Pancreas (tissue), 10 donors: ENCODE measurements around the gene LANCL3. TPM values are rescaled to one million over a fixed set of nuclear protein-coding genes. Genes with fewer than 3 reads are reported as not detected.

Experiments
- ATAC-seq, 4 donors: fragments of 200-7000 bp; cut with Tn5 transposase; one replicate each; pipeline versions ENCODE4 v1.8.0 to v1.9.1; 2020; ENCODE audit warnings: mild to moderate bottlenecking in 4 of 4, moderate library complexity in 4 of 4
- DNase-seq, 6 donors: peaks; one replicate each; pipeline ENCODE4 v3.0.0-alpha.2; 2020
- FAIRE-seq: peaks from 2 replicates; lab custom pipeline; 2012; peaks lifted over from hg19 to GRCh38; lab: Jason Lieb, UNC
- H3K27ac ChIP-seq, 4 donors: fragments of 200-600 bp; sonication (generic); 1 replicate in 3 of 4; 2 replicates in 1 of 4; pipeline versions ENCODE4 v1.5.0 to v1.8.0; 2020
- H3K27me3 ChIP-seq, 4 donors: fragments of 200-600 bp; one replicate each; pipeline ENCODE4 v1.8.0; 2021
- H3K36me3 ChIP-seq, 3 donors: fragments of 200-600 bp; sonication (generic) in 1 of 3; one replicate each; pipeline versions ENCODE4 v1.5.0 to v1.8.0; 2020 to 2021
- H3K4me1 ChIP-seq, 3 donors: fragments of 200-600 bp; one replicate each; pipeline ENCODE4 v1.8.0; 2021
- H3K4me3 ChIP-seq, 4 donors: fragments of 200-600 bp; sonication (generic) in 2 of 4; one replicate each; pipeline versions ENCODE4 v1.5.0 to v1.8.0; 2020 to 2021
- H3K9me3 ChIP-seq, 4 donors: fragments of 200-600 bp; one replicate each; pipeline ENCODE4 v1.8.0; 2021
- WGBS, 2 donors: extraction: QIAGEN DNeasy Blood & Tissue Kit; methylation state at CpG; one replicate each; pipeline ENCODE4 v1.1.7; 2013; 5-methylcytosine and 5-hydroxymethylcytosine counted together
- intact Hi-C, 3 donors: fragments of 100-400 bp; cut with DNase I; formaldehyde crosslinking; loops; one replicate each; pipeline versions ENCODE4 v1.11.1 to v1.14.2; 2022
- polyA plus RNA-seq, 2 donors: library from polyadenylated mRNA; stranded (reverse); fragments of 200-250 nt; gene quantifications; one replicate each; pipeline ENCODE4 v1.2.3, GENCODE V29; 2013
- total RNA-seq, 6 donors: library from RNA; stranded (reverse); fragmentation: NEBNext Ultra II Directional in 4 of 6; extraction: Animal tissue kit (Norgen Biotek cat#: 25700) in 4 of 6; gene quantifications; one replicate each; pipeline versions ENCODE4 v1.2.1 to v1.2.4, GENCODE V29; 2021 to 2023
- TF ChIP-seq, protein P1 (sequence below), 4 donors: fragments of 200-600 bp; sonication (generic) in 3 of 4; IDR thresholded peaks; one replicate each; pipeline versions ENCODE4 v1.5.0 to v1.8.0; 2021; ENCODE audit warnings: antibody characterized with exemption in 4 of 4
- donor health status: healthy with polysubstance abuse.
- donor health status: DM: no; HTN: no; CAD: no; lungs with moderate emphysema.
- donor health status: DM: no; HTN: no; CAD: no.
- donor health status: control.
- donor health status: control.
- donor health status: Bipolar disorder and iron deficiency.
- donor health status: DM: yes; HTN: yes; CAD: no.
- donor health status: DM: no; HTN: no; CAD: no.
- donor health status: DM: no; HTN: no; CAD: no.
- donor health status: DM: yes; HTN: yes; CAD: no.

Gene LANCL3
- total and polyA plus RNA-seq, 8 donors = under 0.01 to 0.09 (median 0.05) TPM; not detected in 1

- H3K4me3 ChIP-seq = no peak overlapping the region
- peak; percentile 91 for FAIRE-seq
- H3K36me3 ChIP-seq = no peaks in the 10 kb centered on the region
- intact Hi-C loops = no loop called here
- peak overlapping the region in 1 of 4 donors; percentile 36 for H3K27ac ChIP-seq
- ATAC-seq = peak; percentile 68 to 82 (median 71)
- DNase-seq = no peak
- 50 to 59% methylated on average over 1 of the region's 1 CpG for WGBS, 2 donors
- no peaks in the 10 kb centered on the region for H3K9me3 ChIP-seq
- TF ChIP-seq, protein P1, sequence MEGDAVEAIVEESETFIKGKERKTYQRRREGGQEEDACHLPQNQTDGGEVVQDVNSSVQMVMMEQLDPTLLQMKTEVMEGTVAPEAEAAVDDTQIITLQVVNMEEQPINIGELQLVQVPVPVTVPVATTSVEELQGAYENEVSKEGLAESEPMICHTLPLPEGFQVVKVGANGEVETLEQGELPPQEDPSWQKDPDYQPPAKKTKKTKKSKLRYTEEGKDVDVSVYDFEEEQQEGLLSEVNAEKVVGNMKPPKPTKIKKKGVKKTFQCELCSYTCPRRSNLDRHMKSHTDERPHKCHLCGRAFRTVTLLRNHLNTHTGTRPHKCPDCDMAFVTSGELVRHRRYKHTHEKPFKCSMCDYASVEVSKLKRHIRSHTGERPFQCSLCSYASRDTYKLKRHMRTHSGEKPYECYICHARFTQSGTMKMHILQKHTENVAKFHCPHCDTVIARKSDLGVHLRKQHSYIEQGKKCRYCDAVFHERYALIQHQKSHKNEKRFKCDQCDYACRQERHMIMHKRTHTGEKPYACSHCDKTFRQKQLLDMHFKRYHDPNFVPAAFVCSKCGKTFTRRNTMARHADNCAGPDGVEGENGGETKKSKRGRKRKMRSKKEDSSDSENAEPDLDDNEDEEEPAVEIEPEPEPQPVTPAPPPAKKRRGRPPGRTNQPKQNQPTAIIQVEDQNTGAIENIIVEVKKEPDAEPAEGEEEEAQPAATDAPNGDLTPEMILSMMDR (IDR thresholded peaks at IDR 0.05) = no peak
- H3K4me1 ChIP-seq = peaks cover 0 to 6% (median 3%) of the 10 kb centered on the region in 3 donors
- H3K27me3 ChIP-seq = peaks cover 0 to 17% (median 3%) of the 10 kb centered on the region in 4 donors
Measured at GRCh38 chrX:37678574-37678973, 107.1 kb downstream of the LANCL3 start.

DNA sequence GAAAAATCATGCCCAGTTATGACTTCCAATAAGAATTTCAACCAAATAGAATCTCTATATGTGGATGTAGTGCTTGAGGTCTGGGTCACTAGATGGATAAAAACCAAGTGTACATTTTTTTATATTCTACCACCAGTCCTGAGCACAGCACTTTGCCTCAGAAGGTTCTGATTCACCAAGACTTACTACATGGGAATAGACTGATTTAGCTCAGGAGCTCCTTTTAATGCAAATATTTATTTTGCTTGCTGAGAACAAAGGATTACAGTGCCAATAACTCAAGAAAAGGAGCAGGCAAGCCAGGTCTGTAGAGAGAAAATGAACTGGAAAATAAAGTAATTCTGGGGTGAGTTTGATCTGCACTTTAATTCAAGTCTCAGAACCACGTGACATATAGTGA, 107.8 kb downstream of the LANCL3 start:
- no peaks in the 10 kb centered on the region for H3K36me3 ChIP-seq
- FAIRE-seq (peak; percentile 13), DNase-seq (no peak), ATAC-seq (peak; percentile 68 to 80 (median 73))
- WGBS, 2 donors = 36 to 54% methylated on average over 1 of the region's 1 CpG
- H3K4me1 ChIP-seq = peaks cover 0 to 6% (median 3%) of the 10 kb centered on the region in 3 donors
- peak overlapping the region in 1 of 4 donors; percentile 36 for H3K27ac ChIP-seq
- H3K4me3 ChIP-seq = no peak overlapping the region
- intact Hi-C loops = no loop called here
- no peaks in the 10 kb centered on the region for H3K9me3 ChIP-seq
- TF ChIP-seq, protein P1 (IDR thresholded peaks at IDR 0.05) = no peak
- peaks cover 0 to 16% (median 3%) of the 10 kb centered on the region in 4 donors for H3K27me3 ChIP-seq

- intact Hi-C loops = no loop called here
- Histone ChIP-seq H3K9me3 (no peaks in the 10 kb centered on the region), H3K4me1 (peaks cover 0 to 6% (median 3%) of the 10 kb centered on the region in 3 donors), H3K27ac (peak overlapping the region in 1 of 4 donors; percentile 23), H3K4me3 (no peak overlapping the region), H3K27me3 (peaks cover 0 to 13% (median 3%) of the 10 kb centered on the region in 4 donors), H3K36me3 (no peaks in the 10 kb centered on the region)
- TF ChIP-seq, protein P1 (IDR thresholded peaks at IDR 0.05) = no peak
- peak in 1 of 4 donors; percentile 8 for ATAC-seq
- no peak for FAIRE-seq
- 46 to 71% methylated on average over 1 of the region's 1 CpG for WGBS, 2 donors
- no peak for DNase-seq
Measured at GRCh38 chrX:37679888-37680287, 108.4 kb downstream of the LANCL3 start.

DNA sequence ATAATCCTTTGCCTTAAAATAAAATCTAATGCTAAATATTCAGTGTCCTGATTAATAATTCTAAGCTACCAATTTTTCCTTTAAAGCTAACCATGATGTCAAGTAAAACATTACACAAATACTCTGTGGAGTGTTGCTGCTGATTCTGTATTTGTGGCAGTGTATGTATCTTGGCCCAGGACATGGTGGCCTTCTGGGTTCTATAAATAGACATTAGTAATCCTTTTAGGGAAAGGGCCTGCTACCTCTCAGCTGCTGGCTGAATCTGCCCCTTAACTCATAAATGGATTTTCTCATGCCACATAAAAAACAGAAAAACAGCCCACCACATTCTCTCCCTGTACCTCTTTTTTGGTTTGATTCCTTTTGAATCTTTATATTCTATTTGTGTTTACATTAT, 113.0 kb downstream of the LANCL3 start:
- peaks cover 0 to 4% (median 3%) of the 10 kb centered on the region in 3 donors for H3K4me1 ChIP-seq
- ATAC-seq (peak; percentile 71 to 77 (median 76)), FAIRE-seq (peak; percentile 98), DNase-seq (peak in 3 of 6 donors; percentile 36 to 50 (median 41))
- intact Hi-C loops = no loop called here
- peak overlapping the region; percentile 2 to 84 (median 76) for H3K27ac ChIP-seq
- no peaks in the 10 kb centered on the region for H3K9me3 ChIP-seq
- H3K27me3 ChIP-seq = peaks cover 0 to 15% (median 3%) of the 10 kb centered on the region in 4 donors
- TF ChIP-seq, protein P1 (IDR thresholded peaks at IDR 0.05) = no peak
- H3K36me3 ChIP-seq = no peaks in the 10 kb centered on the region
- H3K4me3 ChIP-seq = no peak overlapping the region

DNA sequence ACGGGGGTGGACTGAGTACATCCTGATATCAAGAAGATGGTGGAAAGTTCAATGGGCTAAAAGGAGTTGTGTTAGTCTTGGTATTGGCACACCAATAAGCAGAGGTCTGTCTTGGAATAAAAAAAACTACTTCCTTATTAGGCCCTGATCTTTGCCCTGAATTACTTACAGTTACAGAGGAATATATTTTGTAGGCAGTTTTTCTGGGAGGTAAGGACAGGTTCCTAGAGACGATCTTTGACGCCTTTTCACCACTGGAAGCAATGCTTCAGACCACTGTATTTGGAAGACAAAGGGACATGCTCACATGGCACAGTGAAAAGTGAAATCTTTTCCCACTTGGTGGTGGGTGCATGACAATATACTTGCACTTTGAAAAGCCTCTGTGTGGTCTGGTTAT, 113.5 kb downstream of the LANCL3 start:
- peak; percentile 14 to 47 (median 27) for ATAC-seq
- FAIRE-seq = no peak
- intact Hi-C loops = no loop called here
- Histone ChIP-seq H3K4me1 (peaks cover 0 to 4% (median 0%) of the 10 kb centered on the region in 3 donors), H3K9me3 (no peaks in the 10 kb centered on the region), H3K27ac (peak overlapping the region; percentile 69 to 84 (median 78)), H3K4me3 (peak overlapping the region in 2 of 4 donors; percentile 39 to 47), H3K27me3 (peaks cover 0 to 15% (median 3%) of the 10 kb centered on the region in 4 donors), H3K36me3 (no peaks in the 10 kb centered on the region)
- DNase-seq = no peak
- TF ChIP-seq, protein P1 (IDR thresholded peaks at IDR 0.05) = no peak
- WGBS, 2 donors = 49 to 63% methylated on average over 3 of the region's 3 CpGs
